ENCODE measurements around the gene PSEN1.

DNA sequence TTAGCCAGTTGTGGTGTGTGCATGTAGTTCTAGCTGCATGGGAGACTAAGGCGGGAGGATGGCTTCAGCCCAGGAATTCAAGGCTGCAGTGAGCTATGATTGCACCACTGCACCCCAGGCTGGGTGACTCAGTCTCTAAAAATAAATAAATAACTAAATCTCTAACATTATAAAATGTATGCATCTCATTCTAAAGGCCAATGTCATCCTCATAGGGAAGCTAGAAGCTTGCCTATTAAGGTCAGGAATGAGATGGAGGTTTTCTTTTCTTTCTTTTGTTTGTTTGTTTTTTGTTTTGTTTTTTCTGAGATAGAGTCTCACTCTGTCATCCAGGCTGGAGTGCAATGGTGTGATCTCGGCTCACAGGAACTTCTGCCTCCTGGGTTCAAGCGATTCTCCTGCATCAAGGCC lies 52.2 kb downstream of the PSEN1 start:
- no peak for TF ChIP-seq POLR2A (IDR thresholded peaks at IDR 0.05; ENCODE audit: low read length)
- TF ChIP-seq GATA1 (IDR thresholded peaks at IDR 0.05; ENCODE audit: low read depth, low read length) = no peak

All from erythroblast (primary cell).